Tibial artery (tissue), 4 donors: ENCODE measurements around the gene JHY.

Experiments used
- DNase-seq, 2 donors: peaks; one replicate each; pipeline ENCODE4 v3.0.0-alpha.2; 2019
- H3K27ac ChIP-seq, 2 donors: fragments of 200-600 bp; sonication (generic) in 1 of 2; 1 replicate in 1 of 2; 2 replicates in 1 of 2; pipeline ENCODE4 v1.5.1; 2018 to 2019; ENCODE audit warnings: mild to moderate bottlenecking in 1 of 2
- H3K27me3 ChIP-seq, 2 donors: fragments of 200-600 bp; sonication (generic) in 1 of 2; one replicate each; pipeline versions ENCODE4 v1.5.1 to v1.6.0; 2016 to 2019
- H3K36me3 ChIP-seq, 3 donors: fragments of 200-600 bp; sonication (generic) in 2 of 3; one replicate each; pipeline ENCODE4 v1.5.1; 2016 to 2019; ENCODE audit warnings: mild to moderate bottlenecking in 2 of 3
- H3K4me1 ChIP-seq, 4 donors: fragments of 200-600 bp; sonication (generic) in 2 of 4; 1 replicate in 3 of 4; 2 replicates in 1 of 4; pipeline ENCODE4 v1.5.1; 2016 to 2019
- H3K4me3 ChIP-seq, 2 donors: fragments of 200-600 bp; sonication (generic) in 1 of 2; 1 replicate in 1 of 2; 2 replicates in 1 of 2; pipeline ENCODE4 v1.5.1; 2018 to 2019; ENCODE audit warnings: mild to moderate bottlenecking in 2 of 2
- H3K9me3 ChIP-seq, 3 donors: fragments of 200-600 bp; sonication (generic) in 1 of 3; one replicate each; pipeline ENCODE4 v1.5.1; 2016 to 2019
- intact Hi-C: fragments of 100-400 bp; cut with DNase I; formaldehyde crosslinking; loops from one replicate; pipeline ENCODE4 v1.15.0; 2023; ENCODE audit warnings: low total_unique reads
- TF ChIP-seq, protein P1 (sequence below), 2 experiments: fragments of 200-600 bp in 1 of 2; fragments of 450-650 bp in 1 of 2; IDR thresholded peaks; one replicate each; pipeline ENCODE4 v1.5.1; 2017 to 2019; ENCODE audit warnings: antibody characterized with exemption in 2 of 2, mild to moderate bottlenecking in 1 of 2, moderate library complexity in 1 of 2

The JHY gene

DNA sequence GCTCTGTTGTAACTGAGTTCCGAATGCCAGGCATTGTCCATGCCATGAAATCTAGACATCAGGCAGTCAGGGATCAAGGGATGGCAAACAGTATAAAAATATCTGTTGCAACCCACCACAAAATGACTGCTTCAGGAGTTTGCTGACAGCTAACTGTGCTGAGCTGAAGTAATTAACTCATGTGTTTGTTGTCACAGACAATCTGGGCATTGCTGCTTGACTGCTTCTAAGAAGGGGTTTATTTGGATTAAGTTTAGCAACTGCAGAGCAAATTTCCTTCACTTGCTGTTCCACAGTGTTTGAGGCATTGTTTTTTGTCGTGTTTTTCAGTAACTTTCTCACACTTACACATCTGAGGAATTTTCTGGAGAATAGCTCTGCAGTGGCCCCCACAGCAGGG lies 68.7 kb downstream of the JHY start:
- DNase-seq, result no peak
- Histone ChIP-seq H3K27me3 (no peaks in the 10 kb centered on the region), H3K27ac (no peak overlapping the region)

DNA sequence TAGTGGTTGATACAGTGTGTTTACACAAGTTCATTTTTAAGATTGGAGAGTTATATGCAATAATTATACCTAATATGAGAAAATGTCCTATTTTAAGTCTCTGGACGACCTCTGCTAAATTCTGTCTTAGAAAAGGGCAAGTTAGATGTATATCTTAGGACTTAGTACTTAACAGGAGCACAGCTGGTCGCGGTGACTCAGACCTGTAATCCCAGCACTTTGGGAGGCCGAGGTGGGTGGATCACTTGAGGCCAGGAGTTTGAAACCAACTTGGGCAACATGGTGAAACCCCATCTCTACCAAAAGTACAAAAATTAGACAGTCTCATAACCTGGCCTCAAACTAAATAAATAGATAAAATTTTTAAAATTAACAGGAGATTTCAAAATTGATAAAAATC lies 71.9 kb downstream of the JHY start:
- TF ChIP-seq, protein P1, sequence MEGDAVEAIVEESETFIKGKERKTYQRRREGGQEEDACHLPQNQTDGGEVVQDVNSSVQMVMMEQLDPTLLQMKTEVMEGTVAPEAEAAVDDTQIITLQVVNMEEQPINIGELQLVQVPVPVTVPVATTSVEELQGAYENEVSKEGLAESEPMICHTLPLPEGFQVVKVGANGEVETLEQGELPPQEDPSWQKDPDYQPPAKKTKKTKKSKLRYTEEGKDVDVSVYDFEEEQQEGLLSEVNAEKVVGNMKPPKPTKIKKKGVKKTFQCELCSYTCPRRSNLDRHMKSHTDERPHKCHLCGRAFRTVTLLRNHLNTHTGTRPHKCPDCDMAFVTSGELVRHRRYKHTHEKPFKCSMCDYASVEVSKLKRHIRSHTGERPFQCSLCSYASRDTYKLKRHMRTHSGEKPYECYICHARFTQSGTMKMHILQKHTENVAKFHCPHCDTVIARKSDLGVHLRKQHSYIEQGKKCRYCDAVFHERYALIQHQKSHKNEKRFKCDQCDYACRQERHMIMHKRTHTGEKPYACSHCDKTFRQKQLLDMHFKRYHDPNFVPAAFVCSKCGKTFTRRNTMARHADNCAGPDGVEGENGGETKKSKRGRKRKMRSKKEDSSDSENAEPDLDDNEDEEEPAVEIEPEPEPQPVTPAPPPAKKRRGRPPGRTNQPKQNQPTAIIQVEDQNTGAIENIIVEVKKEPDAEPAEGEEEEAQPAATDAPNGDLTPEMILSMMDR (IDR thresholded peaks at IDR 0.05), result no peak
- no peak for DNase-seq
- H3K27me3 ChIP-seq, result no peaks in the 10 kb centered on the region
- intact Hi-C loops, result no loop called here
- no peak overlapping the region for H3K27ac ChIP-seq
- peaks cover 0 to 6% (median 5%) of the 10 kb centered on the region in 3 donors for H3K36me3 ChIP-seq
- H3K4me1 ChIP-seq, result no peaks in the 10 kb centered on the region
- no peak overlapping the region for H3K4me3 ChIP-seq
- no peaks in the 10 kb centered on the region for H3K9me3 ChIP-seq

More for the DNA sequence above, 68.7 kb downstream of the JHY start:
- Histone ChIP-seq H3K9me3 (no peaks in the 10 kb centered on the region), H3K4me1 (no peaks in the 10 kb centered on the region), H3K36me3 (peaks cover 15 to 18% (median 18%) of the 10 kb centered on the region in 3 donors), H3K4me3 (no peak overlapping the region)
- intact Hi-C loops, result no loop called here
- TF ChIP-seq, protein P1 (IDR thresholded peaks at IDR 0.05), result no peak

DNA sequence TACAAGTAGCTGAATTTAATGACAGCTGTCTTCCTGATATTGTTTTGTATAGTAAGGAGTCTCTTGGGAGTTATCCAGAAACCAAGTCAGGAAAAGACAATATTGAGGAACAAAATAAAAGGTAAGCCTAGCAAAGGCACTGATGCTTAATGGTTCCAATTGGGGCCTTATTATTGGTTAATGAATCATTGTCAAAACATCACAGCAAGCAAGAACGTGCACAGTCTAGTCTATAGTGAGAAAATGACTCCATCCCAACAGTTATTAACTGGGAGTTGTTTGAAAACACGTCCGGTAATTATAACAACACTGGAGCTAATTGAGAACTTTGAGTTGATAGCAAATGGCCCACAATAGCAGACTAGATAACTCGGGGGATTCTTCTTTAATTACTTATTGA lies 81.4 kb downstream of the JHY start:
- Histone ChIP-seq H3K27me3 (no peaks in the 10 kb centered on the region), H3K9me3 (no peaks in the 10 kb centered on the region), H3K4me3 (no peak overlapping the region), H3K4me1 (no peaks in the 10 kb centered on the region), H3K27ac (no peak overlapping the region), H3K36me3 (peaks cover 0 to 7% (median 6%) of the 10 kb centered on the region in 3 donors)
- DNase-seq, result no peak
- TF ChIP-seq, protein P1 (IDR thresholded peaks at IDR 0.05), result no peak
- intact Hi-C loops, result no loop called here

DNA sequence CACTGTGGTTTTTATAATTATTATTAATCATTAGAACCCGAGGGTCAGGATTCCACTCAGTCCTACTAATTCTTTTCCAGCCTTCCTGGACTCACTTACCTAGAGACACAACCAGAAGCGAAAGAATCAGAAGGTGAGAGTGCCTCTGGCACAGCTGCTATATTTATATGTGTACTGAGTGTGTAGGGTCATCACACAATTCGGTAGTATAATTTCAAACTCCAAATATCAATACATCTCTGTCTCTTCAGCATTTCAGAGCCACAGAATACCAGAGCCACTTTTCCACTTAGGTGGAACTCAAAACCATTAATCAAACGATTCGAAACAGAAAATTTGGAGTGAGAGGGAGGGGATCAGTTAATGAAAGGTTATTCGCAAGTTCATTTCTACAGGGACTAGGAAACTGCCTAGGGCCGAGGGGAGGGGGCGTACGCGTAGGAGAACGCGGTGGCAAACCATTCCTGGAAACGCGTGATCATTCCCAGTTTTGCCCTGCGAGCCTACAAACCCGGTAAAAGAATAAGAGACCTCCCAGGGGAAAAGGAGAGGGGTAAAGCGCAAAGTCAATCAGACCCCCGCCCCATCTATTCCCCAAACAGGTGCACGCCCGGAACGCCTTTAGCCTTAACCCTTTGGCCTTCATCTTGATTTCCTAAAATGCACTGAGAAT lies 93.6 kb downstream of the JHY start:
- TF ChIP-seq, protein P1 (IDR thresholded peaks at IDR 0.05), result no peak
- no peak overlapping the region for H3K4me3 ChIP-seq
- no peaks in the 10 kb centered on the region for H3K36me3 ChIP-seq
- intact Hi-C loops, result no loop called here
- no peak overlapping the region for H3K27ac ChIP-seq
- peaks cover 0 to 25% (median 18%) of the 10 kb centered on the region in 4 donors for H3K4me1 ChIP-seq
- H3K27me3 ChIP-seq, result peaks cover 7 to 67% of the 10 kb centered on the region in 2 donors
- no peak for DNase-seq
- no peaks in the 10 kb centered on the region for H3K9me3 ChIP-seq

DNA sequence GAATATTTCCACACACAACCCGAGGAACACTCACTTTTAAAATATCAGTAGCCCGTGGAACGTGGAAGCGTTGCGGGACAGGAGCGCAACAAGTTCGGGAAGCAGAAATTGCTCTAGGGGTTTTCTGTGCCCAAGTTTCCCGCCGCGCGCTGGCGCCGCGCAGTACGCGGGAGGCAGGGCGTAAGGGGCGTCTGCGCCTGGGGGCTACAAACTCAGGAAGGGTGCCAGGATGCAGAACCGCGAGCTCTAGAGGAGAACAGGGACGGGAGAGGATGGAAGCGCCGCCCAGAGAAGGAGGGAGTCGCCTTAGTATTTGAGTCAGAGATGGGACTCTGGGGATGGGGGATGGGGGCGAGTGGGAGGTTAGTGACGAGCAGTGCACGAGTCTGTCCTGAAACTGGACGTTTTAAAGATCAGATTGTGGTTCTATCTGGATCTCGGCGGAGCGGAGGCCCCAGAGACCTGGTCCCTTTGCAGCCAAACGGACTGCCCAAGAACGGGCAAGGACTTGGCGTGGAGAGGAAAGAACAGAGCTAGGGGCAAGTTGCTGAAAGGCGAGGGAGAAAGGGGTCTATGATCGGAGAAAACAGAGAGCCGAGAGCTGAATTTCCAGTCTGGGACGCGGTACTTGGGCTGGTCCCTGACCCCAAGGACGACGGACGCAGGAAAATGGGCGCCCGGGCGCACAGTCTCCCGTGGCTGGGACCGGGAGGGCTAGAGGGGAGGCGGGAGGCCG lies 94.3 kb downstream of the JHY start:
- Histone ChIP-seq H3K4me3 (peak overlapping the region in 1 of 2 donors; percentile 34), H3K36me3 (no peaks in the 10 kb centered on the region), H3K27ac (no peak overlapping the region), H3K4me1 (peaks cover 0 to 25% (median 18%) of the 10 kb centered on the region in 4 donors), H3K27me3 (peaks cover 7 to 74% of the 10 kb centered on the region in 2 donors), H3K9me3 (no peaks in the 10 kb centered on the region)
- intact Hi-C loops, result no loop called here
- TF ChIP-seq, protein P1 (IDR thresholded peaks at IDR 0.05), result no peak
- DNase-seq, result no peak
